Rectal smooth muscle tissue (tissue), 1 donor: ENCODE data around the gene MISP.

Source experiments
- H3K27ac ChIP-seq: one replicate; pipeline ENCODE4 v1.7.0; 2013; ENCODE audit warnings: low read depth, low read length, inconsistent platforms
- H3K27me3 ChIP-seq: one replicate; pipeline ENCODE4 v1.7.0; 2013; ENCODE audit warnings: low read length; ENCODE audit not compliant: control insufficient read depth, insufficient read depth
- H3K36me3 ChIP-seq: one replicate; pipeline ENCODE4 v1.7.0; 2013; ENCODE audit warnings: low read length; ENCODE audit not compliant: control insufficient read depth, insufficient read depth
- H3K4me1 ChIP-seq: one replicate; pipeline ENCODE4 v1.7.0; 2013; ENCODE audit warnings: low read length; ENCODE audit not compliant: control insufficient read depth, insufficient read depth
- H3K4me3 ChIP-seq: one replicate; pipeline ENCODE4 v1.7.0; 2013; ENCODE audit warnings: low read length
- H3K9ac ChIP-seq: one replicate; pipeline ENCODE4 v1.7.0; 2013; ENCODE audit warnings: low read length

MISP gene

GRCh38 chr19:801030-801860, 50.3 kb downstream of the MISP start:
- H3K4me1 ChIP-seq: peaks cover 42% of the 10 kb centered on the region
- no peaks in the 10 kb centered on the region for H3K27me3 ChIP-seq
- H3K27ac ChIP-seq: peak overlapping the region; percentile 47
- H3K36me3 ChIP-seq: peaks cover 28% of the 10 kb centered on the region
- H3K4me3 ChIP-seq: peak overlapping the region; percentile 54
- H3K9ac ChIP-seq: no peak overlapping the region

DNA sequence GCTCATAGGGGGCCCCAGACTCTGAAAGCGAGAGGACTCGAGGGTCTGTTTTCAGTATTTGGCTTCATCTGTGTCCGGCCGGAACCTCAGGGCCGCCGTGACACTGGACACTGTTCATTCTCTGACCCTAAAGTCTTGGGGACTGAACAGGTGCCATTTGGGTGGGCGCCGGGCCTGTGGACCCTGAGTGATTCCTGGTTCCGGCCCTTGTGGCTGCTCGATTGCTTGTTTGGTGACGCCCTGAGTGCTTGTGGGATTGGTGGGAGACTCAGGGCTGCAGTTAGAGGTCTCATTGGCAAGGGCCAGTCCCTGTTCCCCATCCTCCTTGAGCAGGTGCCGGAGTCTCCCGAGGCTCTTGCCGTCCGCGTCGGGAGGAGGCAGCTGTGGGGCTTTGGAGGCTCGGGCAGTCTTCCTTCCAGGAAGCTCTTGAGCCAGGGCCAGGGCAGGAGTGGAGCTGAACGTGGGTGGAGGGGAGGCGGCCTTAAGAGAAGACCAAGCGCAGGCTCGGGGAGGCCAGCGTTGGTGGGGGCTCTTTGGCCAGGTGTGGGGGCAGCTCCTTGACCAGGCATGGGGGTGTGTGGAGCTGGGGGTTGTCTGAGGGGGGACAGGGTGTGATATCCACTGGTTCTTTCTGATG, 51.1 kb downstream of the MISP start:
- Histone ChIP-seq H3K27me3 (no peaks in the 10 kb centered on the region), H3K4me3 (peak overlapping the region; percentile 54), H3K27ac (peak overlapping the region; percentile 47), H3K4me1 (peaks cover 42% of the 10 kb centered on the region), H3K9ac (no peak overlapping the region), H3K36me3 (peaks cover 34% of the 10 kb centered on the region)

GRCh38 chr19:802498-803098, 51.7 kb downstream of the MISP start:
- H3K4me1 ChIP-seq: peaks cover 42% of the 10 kb centered on the region
- H3K36me3 ChIP-seq: peaks cover 37% of the 10 kb centered on the region
- H3K27me3 ChIP-seq: no peaks in the 10 kb centered on the region
- H3K4me3 ChIP-seq: peak overlapping the region; percentile 54
- no peak overlapping the region for H3K9ac ChIP-seq
- peak overlapping the region; percentile 47 for H3K27ac ChIP-seq

- no peak overlapping the region for H3K9ac ChIP-seq
- peaks cover 41% of the 10 kb centered on the region for H3K36me3 ChIP-seq
- no peak overlapping the region for H3K4me3 ChIP-seq
- no peak overlapping the region for H3K27ac ChIP-seq
- no peaks in the 10 kb centered on the region for H3K27me3 ChIP-seq
- peaks cover 42% of the 10 kb centered on the region for H3K4me1 ChIP-seq
Measured at GRCh38 chr19:803099-803561, 52.2 kb downstream of the MISP start.

GRCh38 chr19:803686-804418, 52.9 kb downstream of the MISP start:
- no peaks in the 10 kb centered on the region for H3K27me3 ChIP-seq
- peaks cover 38% of the 10 kb centered on the region for H3K4me1 ChIP-seq
- peaks cover 46% of the 10 kb centered on the region for H3K36me3 ChIP-seq
- H3K4me3 ChIP-seq: no peak overlapping the region
- no peak overlapping the region for H3K27ac ChIP-seq
- no peak overlapping the region for H3K9ac ChIP-seq

GRCh38 chr19:804419-805165, 53.7 kb downstream of the MISP start:
- H3K27me3 ChIP-seq: no peaks in the 10 kb centered on the region
- no peak overlapping the region for H3K9ac ChIP-seq
- H3K27ac ChIP-seq: no peak overlapping the region
- H3K4me1 ChIP-seq: peaks cover 31% of the 10 kb centered on the region
- H3K4me3 ChIP-seq: no peak overlapping the region
- H3K36me3 ChIP-seq: peaks cover 47% of the 10 kb centered on the region

DNA sequence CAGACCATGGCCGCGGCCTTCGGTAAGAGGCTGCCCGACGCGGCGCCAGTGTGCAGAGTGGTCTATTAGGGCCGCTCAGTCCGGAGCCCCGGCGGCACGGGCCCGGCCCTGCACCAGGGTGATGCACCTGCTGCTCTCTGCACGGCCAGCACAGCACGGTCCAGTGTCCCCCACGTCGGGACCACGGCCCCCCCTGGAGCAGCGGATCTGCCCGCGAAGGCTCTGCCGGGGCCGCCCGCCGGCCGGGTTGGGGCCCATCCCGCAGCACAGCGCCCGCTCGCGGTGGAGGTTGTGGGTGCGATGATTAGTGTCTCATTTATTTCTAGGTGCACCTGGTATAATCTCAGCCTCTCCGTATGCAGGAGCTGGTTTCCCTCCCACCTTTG, 54.2 kb downstream of the MISP start:
- Histone ChIP-seq H3K27me3 (no peaks in the 10 kb centered on the region), H3K4me3 (no peak overlapping the region), H3K27ac (no peak overlapping the region), H3K9ac (no peak overlapping the region), H3K4me1 (peaks cover 26% of the 10 kb centered on the region), H3K36me3 (peaks cover 49% of the 10 kb centered on the region)

GRCh38 chr19:805600-806550, 55.0 kb downstream of the MISP start:
- no peak overlapping the region for H3K4me3 ChIP-seq
- no peak overlapping the region for H3K9ac ChIP-seq
- H3K4me1 ChIP-seq: peaks cover 19% of the 10 kb centered on the region
- peaks cover 52% of the 10 kb centered on the region for H3K36me3 ChIP-seq
- no peak overlapping the region for H3K27ac ChIP-seq
- no peaks in the 10 kb centered on the region for H3K27me3 ChIP-seq

DNA sequence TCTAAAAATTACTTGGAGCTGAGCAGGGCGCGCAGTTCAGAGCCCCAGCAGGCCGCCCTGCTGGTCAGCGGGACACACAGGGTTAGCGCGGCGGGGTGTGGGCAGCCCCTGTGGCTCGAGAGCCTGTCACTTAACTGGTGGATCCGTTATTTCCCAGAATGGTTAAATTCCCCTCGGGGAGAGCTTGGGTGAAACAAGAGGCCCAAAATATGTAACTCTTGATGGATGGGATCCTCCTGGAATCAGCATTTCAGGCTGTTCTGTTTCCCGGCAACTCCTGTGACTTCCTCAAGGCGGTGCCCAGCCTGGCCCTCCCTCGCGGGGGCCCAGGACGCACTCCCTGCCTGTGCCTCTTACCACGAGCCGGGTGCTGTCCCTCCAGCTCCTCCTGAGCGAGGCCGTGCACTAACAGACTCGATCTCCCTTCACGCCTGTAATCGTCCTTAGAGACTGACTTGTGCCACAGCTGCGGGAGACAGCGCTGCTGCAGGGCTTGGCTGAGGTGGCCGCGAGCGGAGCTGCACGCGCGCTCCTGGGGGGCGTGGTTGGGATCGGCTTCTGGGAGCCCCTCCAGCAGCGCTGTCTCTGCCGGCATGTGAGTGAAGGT, 56.0 kb downstream of the MISP start:
- peaks cover 55% of the 10 kb centered on the region for H3K36me3 ChIP-seq
- H3K27me3 ChIP-seq: no peaks in the 10 kb centered on the region
- no peak overlapping the region for H3K4me3 ChIP-seq
- peaks cover 9% of the 10 kb centered on the region for H3K4me1 ChIP-seq
- no peak overlapping the region for H3K27ac ChIP-seq
- H3K9ac ChIP-seq: no peak overlapping the region

DNA sequence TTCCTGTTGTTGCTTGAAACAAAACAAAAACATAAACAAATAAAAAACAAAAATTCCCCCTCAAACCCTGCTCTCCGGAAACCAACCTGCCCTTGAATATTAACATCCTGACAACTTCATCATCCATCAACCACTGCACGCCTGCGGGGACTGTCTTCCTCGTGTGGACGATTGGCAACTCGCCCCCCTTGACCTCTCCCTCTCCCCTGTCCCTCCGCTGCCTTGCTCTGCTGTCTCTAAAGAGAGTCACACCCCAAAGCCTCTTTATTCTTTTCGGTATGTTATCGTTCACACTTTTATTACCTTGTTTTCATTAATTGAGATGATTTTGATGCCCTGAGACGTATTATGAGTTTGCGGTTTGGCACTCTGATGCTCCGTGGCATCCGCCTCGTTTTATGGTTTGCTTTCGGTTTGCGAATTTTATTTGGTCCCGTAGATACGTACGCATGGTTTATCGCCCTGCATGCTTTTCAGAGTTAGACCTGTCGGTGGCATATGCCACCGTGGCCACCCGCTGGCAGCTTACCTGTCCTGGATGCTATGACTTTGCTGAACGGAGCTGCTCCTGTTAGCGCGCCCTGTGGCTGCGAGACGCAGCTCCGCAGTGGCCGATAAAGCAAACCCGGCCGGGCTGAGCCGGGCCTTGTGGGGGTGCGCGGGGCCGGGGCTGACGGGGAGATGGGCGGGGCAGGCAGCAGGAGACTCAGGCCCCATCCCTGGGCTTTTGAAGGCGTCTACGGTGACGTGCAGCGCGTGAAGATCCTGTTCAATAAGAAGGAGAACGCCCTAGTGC, 56.9 kb downstream of the MISP start:
- H3K9ac ChIP-seq: no peak overlapping the region
- H3K27me3 ChIP-seq: no peaks in the 10 kb centered on the region
- H3K4me3 ChIP-seq: no peak overlapping the region
- H3K27ac ChIP-seq: no peak overlapping the region
- peaks cover 3% of the 10 kb centered on the region for H3K4me1 ChIP-seq
- H3K36me3 ChIP-seq: peaks cover 58% of the 10 kb centered on the region
